Nephron (organoid): Measurements from ENCODE around the gene GRAMD1B.

Experiments
- H3K27ac Mint-ChIP-seq, 3 experiments: 2 replicates each; pipeline ENCODE4 v1.8.0; 2020; ENCODE audit warnings: mixed read lengths in 3 of 3, mild to moderate bottlenecking in 2 of 3, moderate library complexity in 1 of 3
- H3K27me3 Mint-ChIP-seq: 2 replicates; pipeline ENCODE4 v1.8.0; 2021; ENCODE audit warnings: low read depth, mild to moderate bottlenecking, moderate library complexity, mixed read lengths
- H3K36me3 Mint-ChIP-seq: 2 replicates; pipeline ENCODE4 v1.8.0; 2020; ENCODE audit warnings: low read depth, mixed read lengths
- H3K4me1 Mint-ChIP-seq: 2 replicates; pipeline ENCODE4 v1.8.0; 2020; ENCODE audit warnings: mixed read lengths
- H3K4me3 Mint-ChIP-seq, 3 experiments: 2 replicates each; pipeline ENCODE4 v1.8.0; 2020; ENCODE audit warnings: mild to moderate bottlenecking in 3 of 3, mixed read lengths in 3 of 3, moderate library complexity in 2 of 3
- H3K9me3 Mint-ChIP-seq: 2 replicates; pipeline ENCODE4 v1.8.0; 2020; ENCODE audit warnings: mixed read lengths
- TF ChIP-seq, protein P1 (sequence below), 3 experiments: fragments of 200-600 bp; sonication (generic); IDR thresholded peaks; one replicate each; pipeline ENCODE4 v1.5.0; 2021; ENCODE audit warnings: antibody characterized with exemption in 3 of 3; ENCODE audit not compliant: unreplicated experiment in 3 of 3

GRAMD1B gene

GRCh38 chr11:123429913-123430720 is at the start of gene GRAMD1B:
TSS of gene GRAMD1B (plus strand) at chr11:123430269. CDS start at chr11:123430793, 524 bp downstream.
- Mint-ChIP-seq H3K4me3 (peak within 1 kb of the TSS; percentile 92 to 98 (median 92)), H3K27ac (peak within 1 kb of the TSS; percentile 78 to 95 (median 80)), H3K36me3 (no peaks in the 10 kb centered on the region), H3K27me3 (peaks cover 12% of the 10 kb centered on the region), H3K4me1 (peaks cover 67% of the 10 kb centered on the region), H3K9me3 (no peaks in the 10 kb centered on the region)
- TF ChIP-seq, protein P1, sequence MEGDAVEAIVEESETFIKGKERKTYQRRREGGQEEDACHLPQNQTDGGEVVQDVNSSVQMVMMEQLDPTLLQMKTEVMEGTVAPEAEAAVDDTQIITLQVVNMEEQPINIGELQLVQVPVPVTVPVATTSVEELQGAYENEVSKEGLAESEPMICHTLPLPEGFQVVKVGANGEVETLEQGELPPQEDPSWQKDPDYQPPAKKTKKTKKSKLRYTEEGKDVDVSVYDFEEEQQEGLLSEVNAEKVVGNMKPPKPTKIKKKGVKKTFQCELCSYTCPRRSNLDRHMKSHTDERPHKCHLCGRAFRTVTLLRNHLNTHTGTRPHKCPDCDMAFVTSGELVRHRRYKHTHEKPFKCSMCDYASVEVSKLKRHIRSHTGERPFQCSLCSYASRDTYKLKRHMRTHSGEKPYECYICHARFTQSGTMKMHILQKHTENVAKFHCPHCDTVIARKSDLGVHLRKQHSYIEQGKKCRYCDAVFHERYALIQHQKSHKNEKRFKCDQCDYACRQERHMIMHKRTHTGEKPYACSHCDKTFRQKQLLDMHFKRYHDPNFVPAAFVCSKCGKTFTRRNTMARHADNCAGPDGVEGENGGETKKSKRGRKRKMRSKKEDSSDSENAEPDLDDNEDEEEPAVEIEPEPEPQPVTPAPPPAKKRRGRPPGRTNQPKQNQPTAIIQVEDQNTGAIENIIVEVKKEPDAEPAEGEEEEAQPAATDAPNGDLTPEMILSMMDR (IDR thresholded peaks at IDR 0.05; ENCODE audit: unreplicated experiment in 3 of 3) = no peak

DNA sequence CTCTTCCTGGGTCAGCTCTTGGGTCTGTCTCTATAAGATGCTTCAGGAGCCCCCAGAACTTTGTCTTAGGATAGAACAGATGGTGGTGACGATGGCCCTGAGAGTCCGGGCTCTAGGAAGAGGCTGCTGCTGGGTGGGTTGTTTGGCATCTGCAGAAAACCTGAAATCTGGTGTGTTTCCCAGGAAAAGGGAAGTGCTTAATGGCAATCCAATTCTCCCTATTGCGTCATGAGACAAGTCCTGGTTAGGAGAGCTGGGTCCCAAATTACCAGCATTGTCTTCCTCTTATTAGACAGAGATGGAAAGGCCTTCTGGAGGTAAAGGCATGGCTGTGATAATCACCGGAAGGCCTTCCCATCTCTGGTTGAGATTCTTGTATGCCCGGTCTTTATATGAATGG is 48.9 kb upstream of the GRAMD1B start:
- TF ChIP-seq, protein P1 (IDR thresholded peaks at IDR 0.05; ENCODE audit: unreplicated experiment in 3 of 3) = no peak
- H3K27me3 Mint-ChIP-seq = no peaks in the 10 kb centered on the region
- H3K4me3 Mint-ChIP-seq = no peak overlapping the region
- H3K27ac Mint-ChIP-seq = no peak overlapping the region
- H3K9me3 Mint-ChIP-seq = no peaks in the 10 kb centered on the region
- no peaks in the 10 kb centered on the region for H3K36me3 Mint-ChIP-seq
- peaks cover 6% of the 10 kb centered on the region for H3K4me1 Mint-ChIP-seq

DNA sequence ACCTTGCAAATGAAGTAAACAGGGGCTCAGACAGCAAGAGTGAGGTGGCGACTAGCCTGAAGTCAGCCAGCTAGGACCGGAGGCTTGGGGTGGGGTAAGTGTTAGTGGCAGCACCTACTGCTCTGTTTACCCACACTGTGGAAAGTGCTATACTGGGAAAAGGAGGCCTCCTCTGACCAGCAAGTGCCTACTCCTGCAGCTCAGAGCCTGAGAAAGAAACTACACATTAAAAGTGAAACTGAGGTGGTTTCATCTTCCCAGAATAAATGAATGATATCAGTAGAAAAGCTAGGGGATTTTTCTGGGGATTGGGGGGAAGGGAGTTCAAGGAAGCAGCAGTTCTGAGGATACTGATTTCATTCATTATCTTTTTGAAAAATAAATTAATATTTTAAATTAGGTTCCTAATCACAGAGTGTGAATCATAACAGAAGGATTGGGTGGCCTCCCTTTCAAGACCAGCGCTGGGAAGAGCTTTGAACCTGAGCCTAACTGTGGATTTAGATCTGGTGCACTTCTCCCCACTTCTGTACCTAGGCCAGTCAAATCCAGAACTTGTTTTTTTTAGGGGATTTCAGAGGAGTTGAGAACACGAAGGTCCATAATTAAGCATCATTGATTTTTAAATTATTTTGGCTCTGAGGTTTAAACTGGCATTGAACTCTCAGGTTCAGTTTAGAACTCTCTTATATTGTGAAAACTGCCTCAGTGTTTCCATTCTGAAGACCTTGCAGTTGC is 48.1 kb upstream of the GRAMD1B start:
- TF ChIP-seq, protein P1 (IDR thresholded peaks at IDR 0.05; ENCODE audit: unreplicated experiment in 3 of 3) = no peak
- peaks cover 2% of the 10 kb centered on the region for H3K4me1 Mint-ChIP-seq
- no peaks in the 10 kb centered on the region for H3K27me3 Mint-ChIP-seq
- H3K36me3 Mint-ChIP-seq = no peaks in the 10 kb centered on the region
- H3K9me3 Mint-ChIP-seq = no peaks in the 10 kb centered on the region
- no peak overlapping the region for H3K27ac Mint-ChIP-seq
- no peak overlapping the region for H3K4me3 Mint-ChIP-seq

GRCh38 chr11:123382555-123383074 is 47.5 kb upstream of the GRAMD1B start:
- Mint-ChIP-seq H3K27ac (no peak overlapping the region), H3K36me3 (no peaks in the 10 kb centered on the region), H3K4me1 (no peaks in the 10 kb centered on the region), H3K9me3 (no peaks in the 10 kb centered on the region), H3K4me3 (no peak overlapping the region), H3K27me3 (no peaks in the 10 kb centered on the region)
- TF ChIP-seq, protein P1 (IDR thresholded peaks at IDR 0.05; ENCODE audit: unreplicated experiment in 3 of 3) = no peak

DNA sequence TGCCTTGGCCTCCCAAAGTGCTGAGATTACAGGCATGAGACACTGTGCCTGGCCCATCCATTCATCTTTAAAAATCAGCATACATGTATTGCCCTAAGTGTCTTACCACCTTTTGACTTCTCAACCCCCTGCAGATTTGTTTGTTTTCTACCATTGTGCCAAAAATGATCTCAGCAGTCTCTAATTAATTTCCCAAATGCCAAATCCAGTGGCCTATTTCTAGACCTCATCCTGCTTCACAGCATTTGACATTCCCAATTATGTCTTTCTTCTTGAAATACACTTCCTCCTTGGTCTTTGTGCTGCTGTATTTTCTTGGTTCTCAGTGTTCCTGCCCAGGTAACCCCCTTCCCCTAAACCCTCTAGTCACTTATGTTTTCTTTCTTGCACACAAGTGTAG is 46.0 kb upstream of the GRAMD1B start:
- TF ChIP-seq, protein P1 (IDR thresholded peaks at IDR 0.05; ENCODE audit: unreplicated experiment in 3 of 3) = no peak
- Mint-ChIP-seq H3K27ac (no peak overlapping the region), H3K4me1 (no peaks in the 10 kb centered on the region), H3K9me3 (no peaks in the 10 kb centered on the region), H3K36me3 (no peaks in the 10 kb centered on the region), H3K27me3 (peaks cover 4% of the 10 kb centered on the region), H3K4me3 (no peak overlapping the region)
